HG02588 (cell line): Measurements from ENCODE around the gene LRRN4CL.
A peak's percentile ranks its signal among the peaks of the same experiment; 100 is the strongest.
"Not testable (repeated sequence)": the region's sequence is repeated elsewhere in the genome, so short reads cannot be mapped to it uniquely, and the experiment has no call there.

Source experiments
- ATAC-seq: cut with Tn5 transposase; IDR thresholded peaks from one replicate; pipeline ENCODE4 v1.9.1; 2021; ENCODE audit warnings: mild to moderate bottlenecking, moderate library complexity; ENCODE audit not compliant: unreplicated experiment

Gene LRRN4CL

GRCh38 chr11:62710001-62710345 is 20.6 kb upstream of the LRRN4CL start:
- ATAC-seq = no peak

- peak; percentile 64 for ATAC-seq
These were observed 20.1 kb upstream of the LRRN4CL start for GRCh38 chr11:62709247-62710000.

GRCh38 chr11:62708793-62709192 is 19.5 kb upstream of the LRRN4CL start:
- ATAC-seq = no peak

- no peak for ATAC-seq
These were observed 19.1 kb upstream of the LRRN4CL start for GRCh38 chr11:62708392-62708791.

- ATAC-seq = no peak
These were observed 18.0 kb upstream of the LRRN4CL start, which contains the start of the genes BSCL2 and GNG3 for GRCh38 chr11:62707277-62707861. TSS of gene BSCL2 (minus strand) at chr11:62707424. CDS start at chr11:62707195, 229 bp downstream. TSS of gene GNG3 (plus strand) at chr11:62707676. CDS start at chr11:62708296, 620 bp downstream.

GRCh38 chr11:62706850-62707247 is 17.5 kb upstream of the LRRN4CL start:
- ATAC-seq = no peak

GRCh38 chr11:62705880-62706849 is 16.8 kb upstream of the LRRN4CL start:
- peak; percentile 52 for ATAC-seq

GRCh38 chr11:62705413-62705812 is 16.1 kb upstream of the LRRN4CL start:
- no peak for ATAC-seq

GRCh38 chr11:62703921-62704320 is 14.6 kb upstream of the LRRN4CL start:
- ATAC-seq = not testable (repeated sequence)

GRCh38 chr11:62702246-62702645 is 12.9 kb upstream of the LRRN4CL start:
- no peak for ATAC-seq

- ATAC-seq = no peak
These were observed 5.3 kb upstream of the LRRN4CL start for GRCh38 chr11:62694455-62695167.

- ATAC-seq = not testable (repeated sequence)
These were observed 4.3 kb upstream of the LRRN4CL start for GRCh38 chr11:62693624-62694023.

GRCh38 chr11:62688491-62688890 is 839 bp downstream of the LRRN4CL start:
- ATAC-seq = no peak

- no peak for ATAC-seq
These were observed 1.6 kb downstream of the LRRN4CL start for GRCh38 chr11:62687508-62688396.

GRCh38 chr11:62682518-62682917 is 6.8 kb downstream of the LRRN4CL start:
- no peak for ATAC-seq

GRCh38 chr11:62680825-62681240 is 8.5 kb downstream of the LRRN4CL start:
- ATAC-seq = no peak

GRCh38 chr11:62678770-62679696 is 10.3 kb downstream of the LRRN4CL start, which contains the start of gene UBXN1:
TSS of gene UBXN1 (minus strand) at chr11:62679073. CDS start at chr11:62678923, 150 bp downstream.
- ATAC-seq = peak; percentile 68

- no peak for ATAC-seq
These were observed 10.9 kb downstream of the LRRN4CL start for GRCh38 chr11:62678433-62678769.

- no peak for ATAC-seq
These were observed 11.6 kb downstream of the LRRN4CL start for GRCh38 chr11:62677714-62678113.
